ENCODE measurements around the gene CENPP. TPM values are rescaled to one million over a fixed set of nuclear protein-coding genes. Genes with fewer than 3 reads are reported as not detected.

CENPP gene
- total RNA-seq, 2 donors from 2014 or later, result 0.78 to 2.3 TPM

GRCh38 chr9:92509050-92509449 lies 183.3 kb downstream of the CENPP start:
- no peaks in the 10 kb centered on the region for H3K27me3 ChIP-seq
- H3K9me3 ChIP-seq, result no peaks in the 10 kb centered on the region
- no peak for TF ChIP-seq CTCF (IDR thresholded peaks at IDR 0.05)
- TF ChIP-seq POLR2A (IDR thresholded peaks at IDR 0.05), result no peak
- intact Hi-C loops (cut with DNase I), result no loop called here
- no peak overlapping the region for H3K27ac ChIP-seq
- H3K4me3 ChIP-seq, result no peak overlapping the region
- no peak for ATAC-seq
- WGBS, 2 donors, result 92 to 98% methylated on average over 5 of the region's 5 CpGs
- no peaks in the 10 kb centered on the region for H3K36me3 ChIP-seq (replicated peaks in 1 of 2; ENCODE audit: insufficient read depth in 1 of 2, low read depth in 2 of 2)
- no peaks in the 10 kb centered on the region for H3K4me1 ChIP-seq
- no peak for DNase-seq

- ATAC-seq, result no peak
- Histone ChIP-seq H3K36me3 (replicated peaks in 1 of 2; ENCODE audit: insufficient read depth in 1 of 2, low read depth in 2 of 2) (no peaks in the 10 kb centered on the region), H3K9me3 (no peaks in the 10 kb centered on the region), H3K4me1 (no peaks in the 10 kb centered on the region), H3K27me3 (no peaks in the 10 kb centered on the region), H3K27ac (no peak overlapping the region), H3K4me3 (no peak overlapping the region)
- intact Hi-C loops (cut with DNase I), result no loop called here
- TF ChIP-seq POLR2A (IDR thresholded peaks at IDR 0.05) (no peak), CTCF (IDR thresholded peaks at IDR 0.05) (no peak)
- DNase-seq, result no peak
These were observed 185.0 kb downstream of the CENPP start for GRCh38 chr9:92510747-92511146.

GRCh38 chr9:92512622-92513021 lies 186.9 kb downstream of the CENPP start:
- Histone ChIP-seq H3K9me3 (no peaks in the 10 kb centered on the region), H3K4me3 (no peak overlapping the region), H3K4me1 (no peaks in the 10 kb centered on the region), H3K36me3 (replicated peaks in 1 of 2; ENCODE audit: insufficient read depth in 1 of 2, low read depth in 2 of 2) (no peaks in the 10 kb centered on the region), H3K27ac (no peak overlapping the region), H3K27me3 (no peaks in the 10 kb centered on the region)
- no peak for TF ChIP-seq CTCF (IDR thresholded peaks at IDR 0.05)
- ATAC-seq (no peak), DNase-seq (no peak)
- 49 to 53% methylated on average over 3 of the region's 3 CpGs for WGBS, 2 donors
- intact Hi-C loops (cut with DNase I), result no loop called here

- no peaks in the 10 kb centered on the region for H3K36me3 ChIP-seq (replicated peaks in 1 of 2; ENCODE audit: insufficient read depth in 1 of 2, low read depth in 2 of 2)
- no peak for TF ChIP-seq POLR2A (IDR thresholded peaks at IDR 0.05)
- no peak for TF ChIP-seq CTCF (IDR thresholded peaks at IDR 0.05)
- H3K4me3 ChIP-seq, result no peak overlapping the region
- no peaks in the 10 kb centered on the region for H3K9me3 ChIP-seq
- intact Hi-C loops (cut with DNase I), result no loop called here
- H3K27ac ChIP-seq, result no peak overlapping the region
- no peaks in the 10 kb centered on the region for H3K27me3 ChIP-seq
- DNase-seq (no peak), ATAC-seq (no peak)
- no peaks in the 10 kb centered on the region for H3K4me1 ChIP-seq
- WGBS, 2 donors, result 61 to 70% methylated on average over 3 of the region's 3 CpGs
These were observed 187.6 kb downstream of the CENPP start for GRCh38 chr9:92513349-92513748.

- WGBS, 2 donors, result 92 to 96% methylated on average over 10 of the region's 10 CpGs
- Histone ChIP-seq H3K36me3 (replicated peaks in 1 of 2; ENCODE audit: insufficient read depth in 1 of 2, low read depth in 2 of 2) (no peaks in the 10 kb centered on the region), H3K27me3 (no peaks in the 10 kb centered on the region), H3K9me3 (no peaks in the 10 kb centered on the region), H3K4me3 (no peak overlapping the region), H3K27ac (no peak overlapping the region), H3K4me1 (no peaks in the 10 kb centered on the region)
- ATAC-seq (no peak), DNase-seq (no peak)
- intact Hi-C loops (cut with DNase I), result no loop called here
- TF ChIP-seq CTCF (IDR thresholded peaks at IDR 0.05) (no peak), POLR2A (IDR thresholded peaks at IDR 0.05) (no peak)
These were observed 188.9 kb downstream of the CENPP start for GRCh38 chr9:92514635-92515034.

Data from body of pancreas (tissue), 4 donors.